GM19043 (cell line): Measurements from ENCODE around the gene CHD8.

Experiments used
- ATAC-seq: cut with Tn5 transposase; IDR thresholded peaks from one replicate; pipeline ENCODE4 v1.9.1; 2021; ENCODE audit warnings: low read depth; ENCODE audit not compliant: unreplicated experiment

The CHD8 gene

DNA sequence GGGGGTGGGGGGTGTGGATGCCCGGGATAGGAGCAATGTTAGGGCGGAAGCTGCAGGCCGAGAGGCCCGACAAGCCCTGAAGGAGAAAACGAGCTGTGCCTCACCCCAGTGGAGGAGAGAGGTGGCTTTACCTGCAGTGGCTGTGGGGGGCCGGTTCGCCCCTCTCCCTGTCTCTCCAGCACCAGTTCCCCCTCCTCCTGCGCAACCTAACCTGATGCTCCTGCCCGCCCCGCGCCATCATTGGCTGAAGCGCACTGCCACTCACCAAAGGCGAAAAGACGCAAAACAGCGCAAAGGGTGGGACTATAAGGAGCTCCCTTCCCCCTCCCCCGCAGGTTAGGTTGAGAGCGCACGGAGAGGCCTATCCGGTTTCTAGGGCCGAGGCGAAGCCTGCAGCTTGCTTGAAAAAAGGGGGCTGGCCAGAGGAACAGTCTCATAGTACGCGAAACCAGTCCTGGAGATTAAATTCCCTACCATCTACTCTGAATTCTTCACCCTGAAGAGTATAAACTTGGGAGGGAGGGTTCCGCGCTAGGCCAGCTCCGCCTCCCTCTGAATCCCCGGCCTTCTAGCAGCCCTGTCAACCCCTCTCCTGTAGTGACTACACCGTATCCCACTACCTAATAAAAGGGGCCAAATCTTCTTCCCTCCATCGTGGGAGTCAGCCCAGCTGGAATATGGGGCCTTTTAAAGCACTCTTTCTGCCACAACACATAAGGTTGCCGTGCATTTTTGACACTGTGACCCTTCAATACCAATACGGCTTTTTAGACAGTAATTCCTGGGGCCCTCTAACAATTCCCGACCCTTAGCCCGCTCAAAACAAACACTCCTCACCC lies 18.6 kb downstream of the CHD8 start:
- ATAC-seq = peak; percentile 99

DNA sequence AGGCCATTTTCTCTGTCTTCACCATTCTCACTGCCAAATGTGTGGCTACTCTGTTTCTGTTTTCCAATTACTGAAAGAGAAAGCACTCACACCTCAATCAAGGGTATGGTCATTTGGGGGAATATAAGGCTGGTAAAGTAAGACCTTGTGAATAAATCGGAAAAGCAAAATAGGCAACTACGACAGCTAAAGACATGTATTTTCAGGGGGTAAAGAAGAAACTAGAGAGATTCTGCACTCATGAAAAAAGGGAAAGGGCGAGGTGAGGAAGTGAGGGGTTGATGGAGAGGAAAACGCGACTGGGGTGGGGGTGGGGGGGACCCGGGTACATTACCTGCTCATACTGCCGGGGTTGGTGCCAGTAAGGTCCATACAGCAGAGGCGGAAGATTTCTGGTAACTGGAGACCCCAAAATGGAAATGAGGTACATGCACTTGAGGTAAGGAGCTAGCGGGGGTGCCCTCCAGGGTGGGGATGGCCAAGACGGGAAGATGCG lies 19.3 kb downstream of the CHD8 start:
- ATAC-seq = no peak

DNA sequence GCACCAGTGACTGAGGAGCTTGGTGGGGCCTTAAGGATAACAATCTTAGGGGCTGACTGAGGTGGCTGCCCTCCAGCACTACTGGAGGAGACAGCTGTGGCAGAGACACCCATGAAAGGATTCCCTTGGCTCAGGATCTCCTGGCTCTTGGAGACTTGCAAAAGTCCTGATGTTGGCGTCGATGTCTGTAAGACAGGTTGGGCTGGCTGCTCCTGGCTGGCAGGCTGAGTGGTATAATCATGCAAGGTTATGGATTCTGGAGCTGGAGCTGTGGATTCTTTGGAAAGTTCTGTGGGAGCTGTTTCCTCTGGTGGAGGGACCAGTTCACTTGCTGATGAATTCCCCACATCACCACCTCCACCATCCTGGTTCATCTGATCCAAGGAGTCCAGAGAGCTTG lies 24.8 kb downstream of the CHD8 start:
- no peak for ATAC-seq

DNA sequence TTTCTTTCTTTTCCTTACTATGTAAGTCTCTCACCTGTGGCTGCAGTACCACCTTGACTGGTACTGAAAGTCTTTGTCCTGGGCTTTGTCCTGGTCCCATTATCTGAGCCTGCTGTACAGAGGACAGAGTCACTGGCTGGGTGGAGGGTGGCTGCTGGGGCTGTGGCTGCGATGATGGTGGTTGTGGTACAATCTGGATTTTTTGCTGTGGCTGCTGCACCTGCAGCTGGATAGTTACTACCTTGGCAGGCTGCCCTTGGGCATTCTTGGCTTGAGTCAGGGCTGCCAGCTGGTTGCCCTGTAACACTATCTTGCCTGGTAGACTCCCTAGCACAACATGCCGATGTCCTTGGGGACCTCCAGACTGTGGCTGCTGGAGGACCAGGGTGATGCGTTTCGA lies 27.0 kb downstream of the CHD8 start:
- ATAC-seq = no peak

DNA sequence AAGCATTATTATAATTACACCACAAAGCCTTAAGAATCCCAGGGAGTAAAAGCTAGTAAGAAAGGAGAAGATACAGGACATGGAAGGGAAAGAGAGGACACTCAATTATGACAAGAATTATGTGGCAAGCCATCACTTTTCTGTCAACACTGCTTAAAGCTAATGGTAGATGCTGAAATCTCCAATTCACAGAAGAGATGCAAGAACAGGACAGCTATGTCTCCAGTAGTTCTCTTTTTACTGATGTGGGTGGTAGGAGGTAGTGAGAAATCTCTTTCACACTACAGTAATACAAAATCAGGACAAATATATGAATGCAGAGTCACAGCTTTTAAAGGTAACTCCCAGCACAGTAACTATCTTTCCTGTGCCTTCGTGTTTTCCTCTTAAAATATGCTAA lies 29.2 kb downstream of the CHD8 start:
- ATAC-seq = no peak

DNA sequence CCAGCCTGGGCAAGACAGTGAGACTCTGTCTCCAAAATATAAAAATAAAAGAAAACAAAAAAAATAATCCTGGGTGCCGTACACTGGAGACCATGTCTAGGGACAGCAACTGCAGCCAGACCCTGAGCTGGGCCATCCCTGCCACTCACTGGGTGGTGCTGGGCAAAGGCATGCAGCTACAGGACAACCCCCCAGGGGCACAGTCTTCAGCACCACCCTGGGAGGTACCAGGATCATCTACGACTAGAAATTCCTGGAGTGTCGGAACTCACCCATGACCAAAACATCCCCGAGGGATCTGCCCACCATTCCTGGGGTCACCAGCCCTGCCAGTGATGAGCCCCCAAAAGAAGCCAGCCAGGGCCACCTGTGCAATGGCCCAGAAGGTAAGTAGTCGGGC lies 36.4 kb downstream of the CHD8 start:
- no peak for ATAC-seq

DNA sequence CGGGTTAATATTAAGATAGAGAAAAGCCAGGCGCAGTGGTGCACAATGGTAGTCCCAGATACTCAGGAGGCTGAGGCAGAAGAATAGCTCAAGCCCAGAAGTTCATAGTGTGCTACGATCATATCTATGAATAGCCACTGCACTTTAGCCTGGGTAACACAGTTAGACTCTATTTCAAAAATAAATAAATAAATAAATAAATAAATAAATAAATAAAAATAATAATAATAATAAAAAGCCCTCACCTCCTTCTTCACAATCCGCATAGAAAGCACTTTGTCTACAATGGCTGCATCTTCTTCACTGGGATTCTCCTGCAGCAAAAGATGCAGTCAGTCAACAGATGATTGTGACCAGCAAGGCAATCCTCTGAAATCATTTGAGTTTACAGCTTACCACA lies 40.6 kb downstream of the CHD8 start:
- ATAC-seq = no peak

DNA sequence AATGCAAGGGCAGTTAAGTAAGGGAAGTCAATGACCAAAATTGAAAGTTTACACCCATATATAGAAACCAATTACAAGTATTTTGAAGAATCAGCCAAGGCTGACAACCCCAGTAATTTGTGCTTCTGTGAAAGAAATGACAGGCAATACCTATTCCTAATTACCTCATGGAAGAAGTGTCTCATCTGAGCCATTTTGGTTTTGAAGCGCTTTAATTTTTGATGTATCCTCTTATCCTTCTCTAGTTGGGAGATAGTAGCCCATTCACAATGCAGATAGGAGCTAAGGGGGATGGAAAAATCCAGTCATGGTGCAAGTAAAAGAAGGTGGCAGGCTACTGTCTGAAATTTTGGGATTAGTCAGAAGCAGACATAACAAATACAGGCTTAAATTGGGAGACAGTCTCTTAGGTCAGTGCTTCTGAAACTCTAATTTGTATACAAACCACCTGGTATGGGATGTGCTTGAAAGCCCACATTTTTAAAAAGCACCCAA lies 41.7 kb downstream of the CHD8 start:
- ATAC-seq = no peak

DNA sequence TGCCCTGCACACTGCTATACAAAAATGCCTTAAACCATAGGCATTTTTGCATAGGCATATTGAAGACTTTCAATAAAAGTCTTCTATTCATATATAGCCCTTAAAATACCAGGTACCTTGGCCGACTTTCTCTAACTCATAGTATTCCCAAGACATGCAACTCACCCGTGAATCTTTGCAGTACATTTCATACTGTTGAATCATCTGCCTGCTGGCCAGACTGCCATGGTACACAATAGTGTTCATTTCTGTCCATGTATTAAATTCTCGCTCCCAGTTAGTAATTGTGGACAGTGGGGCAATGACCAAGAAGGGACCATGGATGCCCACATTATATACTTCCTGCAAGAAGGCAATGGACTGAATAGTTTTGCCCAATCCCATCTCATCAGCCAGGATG lies 47.8 kb downstream of the CHD8 start:
- no peak for ATAC-seq

DNA sequence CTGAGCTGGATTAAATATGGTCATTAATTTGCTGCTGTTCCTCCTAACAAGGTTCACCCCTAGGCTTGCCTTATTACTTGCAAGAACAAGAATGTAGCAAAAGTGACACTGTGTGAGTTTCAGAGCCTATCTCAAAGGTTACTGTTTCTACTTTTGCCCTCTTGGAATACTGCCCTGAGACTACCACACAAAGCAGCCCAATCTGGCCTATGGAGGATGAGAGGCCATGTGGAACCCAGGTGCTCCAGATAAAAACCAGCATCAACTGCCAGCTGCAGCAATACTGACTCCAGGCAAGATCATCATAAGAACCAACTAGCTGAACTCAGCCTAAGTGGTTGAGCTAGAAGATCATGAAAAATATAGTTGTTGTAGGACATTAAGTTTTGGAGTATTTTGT lies 49.7 kb downstream of the CHD8 start:
- ATAC-seq = no peak

DNA sequence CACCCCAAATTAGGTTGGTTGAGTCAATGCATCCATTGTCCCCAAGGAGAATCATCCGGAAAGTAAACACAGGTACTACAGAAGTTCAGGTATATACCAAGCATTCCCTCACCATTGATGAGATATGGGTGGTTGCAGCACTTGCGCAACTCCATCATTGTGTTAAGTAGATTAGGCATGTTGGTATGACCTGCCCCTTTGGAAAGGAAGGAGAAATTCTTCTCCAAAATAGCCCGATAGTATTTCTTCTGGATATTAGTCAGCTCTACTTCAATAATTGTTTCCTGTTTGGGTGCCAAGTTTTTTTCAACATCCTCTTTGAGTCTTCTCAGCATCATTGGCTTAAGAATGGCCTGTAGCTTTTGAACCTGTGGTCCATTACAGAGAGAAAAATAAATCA lies 50.8 kb downstream of the CHD8 start:
- ATAC-seq = no peak

DNA sequence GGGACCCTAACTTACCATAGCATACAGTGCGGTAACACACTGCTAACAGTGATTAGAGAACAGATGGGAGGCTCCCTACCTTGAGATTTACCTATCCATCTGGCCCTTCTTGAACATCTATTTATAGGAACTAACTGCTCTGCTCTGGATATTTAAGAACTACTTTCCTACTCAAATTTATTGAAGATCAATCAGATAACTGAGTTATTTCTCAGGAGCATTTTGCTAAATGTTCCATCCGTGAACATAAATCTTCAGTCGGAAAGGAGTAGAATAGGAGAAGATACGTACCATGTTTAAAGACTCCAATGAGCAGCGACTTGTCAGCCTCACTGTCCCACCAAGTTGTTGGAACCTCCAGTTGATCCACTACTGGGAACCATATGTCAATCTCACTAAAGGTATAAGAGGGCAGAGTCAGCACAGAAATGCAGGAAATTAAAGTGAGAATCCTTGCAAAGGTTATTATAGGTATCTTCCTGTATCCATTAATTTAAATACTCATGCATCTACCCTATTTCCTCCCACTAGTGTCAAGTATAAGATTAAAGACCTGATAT lies 56.5 kb downstream of the CHD8 start:
- no peak for ATAC-seq

DNA sequence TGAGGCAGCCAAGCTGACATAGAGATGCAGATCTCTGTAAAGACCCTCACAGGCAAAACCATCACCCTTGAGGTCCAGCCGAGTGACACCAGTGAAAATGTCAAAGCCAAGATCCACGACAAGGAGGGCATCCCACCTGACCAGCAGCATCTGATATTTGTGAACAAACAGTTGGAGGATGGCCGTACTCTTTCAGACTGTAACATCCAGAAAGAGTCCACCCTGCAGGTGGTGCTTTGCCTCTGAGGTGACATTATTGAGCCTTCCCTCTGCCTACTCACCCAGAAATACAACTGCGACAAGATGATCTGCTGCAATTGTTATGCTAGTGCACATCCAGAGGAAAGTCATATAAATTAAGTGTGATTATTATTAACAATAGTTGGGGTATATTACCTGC lies 57.0 kb downstream of the CHD8 start:
- no peak for ATAC-seq

DNA sequence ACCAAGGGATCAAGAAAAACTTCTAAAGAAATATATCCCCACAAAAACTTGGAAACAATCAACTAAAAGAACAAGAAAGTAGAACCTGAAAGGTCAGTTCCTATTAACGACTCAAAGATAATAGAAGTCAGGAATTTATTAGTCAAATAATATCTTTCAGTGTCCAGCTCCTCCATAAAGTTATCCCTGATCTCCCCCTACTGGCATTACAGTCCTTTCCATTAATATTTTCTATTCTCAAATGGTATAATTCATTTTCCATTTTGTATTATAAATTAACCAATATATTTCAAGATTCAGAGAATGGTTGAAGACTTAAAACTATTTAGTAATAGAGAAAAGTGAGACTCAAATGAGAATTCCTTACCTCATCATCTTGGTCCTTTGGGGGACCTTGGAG lies 60.5 kb downstream of the CHD8 start:
- ATAC-seq = no peak

DNA sequence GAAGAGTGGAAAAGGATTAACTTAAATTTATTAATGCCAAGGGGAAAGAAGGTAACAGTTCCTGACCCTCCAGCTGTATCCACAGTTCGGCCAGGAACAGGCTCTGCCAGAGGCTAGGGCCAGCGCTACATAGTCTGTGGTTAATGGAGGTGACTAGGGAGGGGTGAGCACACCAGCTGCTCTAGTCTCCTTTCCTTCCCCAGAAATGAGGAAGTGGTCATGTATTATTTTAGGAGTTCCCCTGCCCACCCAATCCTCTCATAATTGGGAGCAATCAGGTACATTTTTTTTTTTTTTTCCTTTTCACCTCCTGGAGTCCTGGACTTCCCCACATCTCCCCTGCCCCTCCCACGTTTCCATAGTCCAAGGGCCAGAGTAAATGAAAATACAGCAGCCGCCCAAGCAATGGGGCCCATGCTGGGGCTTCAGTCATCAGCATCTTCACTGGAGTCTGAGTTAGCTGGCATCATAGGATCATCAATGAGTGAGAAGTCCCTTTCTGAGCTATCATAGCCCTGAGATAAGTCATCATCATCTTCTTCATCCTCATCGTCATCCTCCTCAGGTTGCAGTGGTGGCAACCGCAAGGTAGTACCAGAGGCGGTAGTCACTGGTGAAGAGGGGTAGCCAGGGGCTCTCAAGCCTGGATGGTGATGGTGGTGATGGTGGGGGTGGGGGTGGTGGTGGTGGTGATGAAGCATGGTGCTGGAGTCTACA lies 70.6 kb downstream of the CHD8 start:
- no peak for ATAC-seq

DNA sequence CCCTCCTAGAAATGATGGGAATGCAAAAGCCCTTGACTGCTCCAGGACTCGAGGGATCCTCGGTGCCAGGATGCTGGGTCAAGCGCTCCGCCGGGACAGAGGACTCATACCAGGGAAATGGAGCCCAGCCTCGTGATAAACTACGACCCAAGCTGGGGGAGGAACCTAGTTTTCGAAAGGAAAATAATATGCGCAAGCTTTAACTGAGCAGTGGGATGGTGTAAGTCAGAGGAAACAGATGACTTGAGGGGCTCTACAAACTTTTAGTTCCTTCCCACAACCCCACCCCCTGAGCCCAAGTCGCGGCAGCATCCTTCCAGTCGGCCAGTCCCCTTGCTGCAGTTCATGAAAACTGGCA lies 71.5 kb downstream of the CHD8 start:
- peak; percentile 13 for ATAC-seq

DNA sequence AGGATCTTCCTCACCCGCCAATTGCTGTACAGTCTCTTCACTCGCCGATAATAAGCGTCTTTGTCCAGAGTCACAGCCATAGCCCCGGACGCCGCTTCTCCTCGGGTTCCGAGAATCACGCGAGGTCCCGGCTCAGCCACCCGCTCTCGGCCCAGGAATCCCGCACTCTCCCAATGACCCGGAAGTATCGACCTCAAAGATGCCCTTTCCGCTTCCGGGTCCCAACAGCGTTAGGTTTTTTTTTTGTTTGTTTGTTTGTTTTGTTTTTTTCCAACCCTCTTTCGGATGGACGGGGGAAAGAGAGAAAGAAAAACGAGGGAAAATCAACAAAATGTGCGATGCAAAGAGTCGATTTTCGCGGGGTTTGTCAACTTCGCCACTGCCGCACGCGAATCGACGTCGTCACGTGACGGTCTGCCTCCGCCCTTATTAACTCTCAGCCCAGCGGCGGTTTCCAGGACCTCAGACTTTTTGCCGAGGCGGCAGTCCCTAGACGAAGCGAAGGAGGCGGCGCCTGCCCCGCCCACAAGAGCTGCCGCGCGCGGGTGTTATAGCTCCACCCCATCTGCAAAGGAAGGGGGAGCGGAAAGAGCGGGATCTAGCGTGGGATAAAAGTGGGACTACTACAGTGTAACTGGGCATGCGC lies 72.0 kb downstream of the CHD8 start, which contains the start of gene SUPT16H:
Gene SUPT16H, minus strand, starts transcription at position 172 of the 646 bp plus-strand sequence. Its CDS starts 92 bp downstream, at position 80.
- ATAC-seq = peak; percentile 91

DNA sequence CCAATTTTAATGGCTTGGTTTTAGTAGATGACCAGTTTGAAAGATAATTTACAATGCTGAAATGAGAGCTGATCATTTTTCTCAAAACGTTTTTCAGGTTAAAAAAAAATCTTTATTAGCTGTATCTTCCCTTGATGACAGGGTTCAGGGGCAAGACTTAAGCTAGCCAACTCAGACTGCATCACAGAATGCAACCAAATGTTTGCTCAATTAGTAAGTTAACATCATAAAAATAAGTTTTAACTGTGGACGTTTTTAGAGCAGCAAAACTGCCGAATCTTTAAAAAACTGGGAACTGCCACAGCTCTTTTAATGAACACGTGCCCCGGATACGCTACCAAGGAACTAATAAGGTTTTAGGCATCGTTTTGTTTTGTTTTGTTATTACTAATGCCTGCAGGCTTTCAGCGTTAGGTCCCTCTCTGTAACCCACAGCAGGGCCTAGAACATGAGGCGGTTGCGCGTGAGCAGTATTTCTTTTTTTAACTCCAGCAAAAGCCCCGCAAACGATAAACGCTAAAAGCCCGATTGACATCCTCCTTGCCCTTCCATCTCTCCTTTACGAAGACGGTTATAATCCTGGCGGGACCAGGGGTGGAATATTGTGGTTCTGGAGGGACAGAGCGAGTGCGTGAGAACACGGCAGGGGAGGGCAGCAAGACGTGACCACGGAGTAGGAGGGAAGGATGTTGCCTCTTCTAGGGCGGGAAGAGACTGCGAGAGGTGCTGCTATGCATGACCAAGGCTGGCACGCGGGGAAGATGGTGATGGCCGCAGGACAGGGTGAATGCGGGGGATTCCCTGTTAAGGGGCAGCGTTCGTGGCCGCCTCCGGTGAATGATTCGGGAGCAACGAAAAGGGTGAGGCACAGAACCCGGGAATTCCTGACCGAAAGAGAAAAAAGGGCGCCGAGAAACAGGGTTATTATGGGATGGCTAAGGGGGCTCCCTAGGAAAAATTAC lies 72.8 kb downstream of the CHD8 start:
- no peak for ATAC-seq

DNA sequence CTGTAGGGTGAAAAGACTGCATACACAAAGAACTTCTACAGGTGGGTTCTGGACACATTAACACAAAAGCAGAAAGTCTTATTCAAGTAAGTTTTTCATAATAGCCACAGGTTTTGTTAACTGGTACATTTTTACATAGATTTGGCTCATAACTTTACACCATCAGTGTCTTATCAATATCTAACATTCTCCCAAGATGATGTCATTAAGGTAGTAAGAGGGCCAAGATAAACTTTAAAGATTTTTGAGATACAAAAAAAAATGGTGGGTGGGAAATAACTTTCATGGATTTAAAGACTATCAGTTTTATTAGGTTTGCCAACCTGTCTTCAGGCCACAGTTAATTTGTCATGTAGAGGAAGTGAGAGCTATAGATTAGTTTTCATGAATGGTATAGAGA lies 73.8 kb downstream of the CHD8 start:
- ATAC-seq = no peak

DNA sequence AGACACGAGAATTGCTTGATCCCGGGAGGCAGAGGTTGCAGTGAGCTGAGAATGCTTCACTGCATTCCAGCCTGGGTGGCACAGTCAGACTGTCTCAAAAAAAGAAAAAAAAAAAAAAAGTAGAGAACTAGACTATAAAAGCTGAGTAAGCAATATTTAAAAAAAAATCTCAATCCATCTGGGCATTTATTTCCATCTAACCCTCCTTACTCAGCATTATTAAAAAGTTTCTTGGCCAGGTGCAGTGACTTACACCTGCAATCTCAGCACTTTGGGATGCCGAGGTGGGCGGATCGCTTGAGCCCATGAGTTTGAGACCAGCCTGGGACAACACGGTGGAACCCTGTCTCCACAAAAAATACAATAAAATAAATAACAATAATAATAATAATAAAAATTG lies 76.6 kb downstream of the CHD8 start:
- no peak for ATAC-seq
